ENCODE data around the gene NPHP4. TPM values are rescaled to one million over a fixed set of nuclear protein-coding genes. Genes with fewer than 3 reads are reported as not detected.
"Not testable (repeated sequence)": the region's sequence is repeated elsewhere in the genome, so short reads cannot be mapped to it uniquely, and the experiment has no call there.

The NPHP4 gene
- total RNA-seq, 1 experiment from 2014 or later, result 5.3 TPM

- DNase-seq (ENCODE audit: low read depth), result not testable (repeated sequence)
Observed at GRCh38 chr1:5893699-5894278, 98.4 kb downstream of the NPHP4 start.

- DNase-seq (ENCODE audit: low read depth), result no peak
Observed at GRCh38 chr1:5892329-5892728, 99.9 kb downstream of the NPHP4 start.

- no peak for DNase-seq (ENCODE audit: low read depth)
Observed at GRCh38 chr1:5891736-5892135, 100.5 kb downstream of the NPHP4 start.

GRCh38 chr1:5891137-5891536, 101.1 kb downstream of the NPHP4 start:
- DNase-seq (ENCODE audit: low read depth), result no peak

- DNase-seq (ENCODE audit: low read depth), result no peak
Observed at GRCh38 chr1:5890346-5891106, 101.7 kb downstream of the NPHP4 start.

- DNase-seq (ENCODE audit: low read depth), result no peak
Observed at GRCh38 chr1:5889901-5890300, 102.3 kb downstream of the NPHP4 start.

- no peak for DNase-seq (ENCODE audit: low read depth)
Observed at GRCh38 chr1:5889462-5889861, 102.8 kb downstream of the NPHP4 start.

- no peak for DNase-seq (ENCODE audit: low read depth)
Observed at GRCh38 chr1:5888606-5889211, 103.5 kb downstream of the NPHP4 start.

- no peak for DNase-seq (ENCODE audit: low read depth)
Observed at GRCh38 chr1:5887971-5888361, 104.3 kb downstream of the NPHP4 start.

- no peak for DNase-seq (ENCODE audit: low read depth)
Observed at GRCh38 chr1:5887349-5887970, 104.8 kb downstream of the NPHP4 start.

- DNase-seq (ENCODE audit: low read depth), result no peak
Observed at GRCh38 chr1:5886541-5887348, 105.5 kb downstream of the NPHP4 start.

GRCh38 chr1:5886140-5886483, 106.1 kb downstream of the NPHP4 start:
- no peak for DNase-seq (ENCODE audit: low read depth)

- no peak for DNase-seq (ENCODE audit: low read depth)
Observed at GRCh38 chr1:5885471-5886139, 106.6 kb downstream of the NPHP4 start.

GRCh38 chr1:5884110-5884509, 108.1 kb downstream of the NPHP4 start:
- DNase-seq (ENCODE audit: low read depth), result no peak

- no peak for DNase-seq (ENCODE audit: low read depth)
Observed at GRCh38 chr1:5883129-5884048, 108.8 kb downstream of the NPHP4 start.

- no peak for DNase-seq (ENCODE audit: low read depth)
Observed at GRCh38 chr1:5882367-5883128, 109.7 kb downstream of the NPHP4 start.

GRCh38 chr1:5881526-5882222, 110.6 kb downstream of the NPHP4 start:
- DNase-seq (ENCODE audit: low read depth), result no peak

GRCh38 chr1:5880630-5881405, 111.4 kb downstream of the NPHP4 start:
- no peak for DNase-seq (ENCODE audit: low read depth)
